ENCODE measurements around the gene GNB1L.
A peak's percentile ranks its signal among the peaks of the same experiment; 100 is the strongest.

Gene GNB1L

DNA sequence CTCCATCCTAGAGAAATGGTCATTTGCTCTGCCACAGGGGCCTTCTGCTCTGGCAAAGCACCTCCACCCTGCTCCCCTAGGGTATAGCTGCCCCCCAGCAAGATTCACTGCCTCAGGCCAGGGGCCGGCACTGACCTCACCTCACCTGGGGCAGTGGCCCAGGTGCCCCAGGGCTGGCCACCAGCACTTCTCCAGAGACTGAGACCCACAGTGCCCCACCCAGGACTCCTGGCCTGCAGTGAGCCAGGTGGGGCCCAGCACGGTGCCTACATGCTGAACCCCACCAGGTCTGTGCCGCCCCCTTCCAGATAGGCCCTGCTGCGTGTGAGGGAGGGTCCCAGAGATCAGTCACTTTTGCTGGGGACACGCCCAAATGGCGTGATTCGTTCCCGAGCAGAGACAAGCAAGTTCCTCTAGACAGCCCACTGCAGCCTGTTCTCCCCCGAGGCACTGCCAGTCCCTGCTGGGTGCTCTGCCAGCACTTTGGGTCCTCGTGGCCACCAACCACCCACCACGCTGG, 10.8 kb downstream of the GNB1L start:
- TF ChIP-seq, protein P1, sequence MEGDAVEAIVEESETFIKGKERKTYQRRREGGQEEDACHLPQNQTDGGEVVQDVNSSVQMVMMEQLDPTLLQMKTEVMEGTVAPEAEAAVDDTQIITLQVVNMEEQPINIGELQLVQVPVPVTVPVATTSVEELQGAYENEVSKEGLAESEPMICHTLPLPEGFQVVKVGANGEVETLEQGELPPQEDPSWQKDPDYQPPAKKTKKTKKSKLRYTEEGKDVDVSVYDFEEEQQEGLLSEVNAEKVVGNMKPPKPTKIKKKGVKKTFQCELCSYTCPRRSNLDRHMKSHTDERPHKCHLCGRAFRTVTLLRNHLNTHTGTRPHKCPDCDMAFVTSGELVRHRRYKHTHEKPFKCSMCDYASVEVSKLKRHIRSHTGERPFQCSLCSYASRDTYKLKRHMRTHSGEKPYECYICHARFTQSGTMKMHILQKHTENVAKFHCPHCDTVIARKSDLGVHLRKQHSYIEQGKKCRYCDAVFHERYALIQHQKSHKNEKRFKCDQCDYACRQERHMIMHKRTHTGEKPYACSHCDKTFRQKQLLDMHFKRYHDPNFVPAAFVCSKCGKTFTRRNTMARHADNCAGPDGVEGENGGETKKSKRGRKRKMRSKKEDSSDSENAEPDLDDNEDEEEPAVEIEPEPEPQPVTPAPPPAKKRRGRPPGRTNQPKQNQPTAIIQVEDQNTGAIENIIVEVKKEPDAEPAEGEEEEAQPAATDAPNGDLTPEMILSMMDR (IDR thresholded peaks at IDR 0.05; ENCODE audit: insufficient read depth, low read length), result no peak
- Histone ChIP-seq H3K27ac (replicated peaks) (peak overlapping the region; percentile 35), H3K4me3 (replicated peaks; ENCODE audit: insufficient read depth, low read length) (no peak overlapping the region), H3K27me3 (ENCODE audit: insufficient read depth, poor library complexity, severe bottlenecking) (no peaks in the 10 kb centered on the region)
- no peak for DNase-seq (ENCODE audit: low read depth in 1 of 2, low spot score in 1 of 2)

DNA sequence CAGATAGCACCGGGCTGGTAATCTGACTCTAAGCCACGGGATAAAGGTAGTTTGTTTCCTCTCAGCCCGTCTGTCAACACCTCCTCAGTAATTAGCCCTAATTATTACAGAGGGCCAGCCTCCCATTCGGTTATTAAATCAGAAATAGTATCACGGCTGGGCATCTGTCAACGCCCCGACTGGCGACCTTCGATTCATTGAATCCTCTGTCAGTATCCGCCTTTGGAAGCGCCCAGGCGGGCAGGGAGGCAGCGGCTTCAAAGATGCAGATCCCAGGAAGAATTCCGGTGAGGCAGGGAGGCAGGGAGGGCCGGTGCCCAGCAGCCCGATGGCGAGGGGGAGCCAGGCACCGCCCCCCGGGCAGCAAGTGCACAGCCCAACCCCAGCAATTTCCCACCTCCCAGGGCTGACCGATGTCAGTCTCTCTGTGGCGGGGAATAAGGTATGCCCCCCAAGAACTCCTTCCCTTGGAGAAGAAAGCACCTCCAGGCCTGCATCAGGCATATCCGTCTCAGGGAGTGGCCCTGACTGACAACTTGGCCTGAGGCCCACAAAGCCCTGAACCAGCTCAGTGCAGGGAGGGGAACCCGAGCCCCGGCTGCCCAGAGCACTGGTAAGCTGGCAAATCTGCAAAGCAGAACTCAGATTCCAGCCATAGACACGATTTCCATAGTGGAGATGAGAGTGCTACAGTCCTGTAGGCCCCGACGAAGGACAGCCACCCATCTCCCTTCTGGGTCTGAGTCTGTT, 11.4 kb downstream of the GNB1L start:
- Histone ChIP-seq H3K27ac (replicated peaks) (no peak overlapping the region), H3K4me3 (replicated peaks; ENCODE audit: insufficient read depth, low read length) (no peak overlapping the region), H3K27me3 (ENCODE audit: insufficient read depth, poor library complexity, severe bottlenecking) (no peaks in the 10 kb centered on the region)
- DNase-seq (ENCODE audit: low read depth in 1 of 2, low spot score in 1 of 2), result no peak
- TF ChIP-seq POLR2AphosphoS5 (IDR thresholded peaks at IDR 0.05; ENCODE audit: low read depth), result no peak
- no peak for TF ChIP-seq GABPA (IDR thresholded peaks at IDR 0.05; ENCODE audit: low read depth)
- TF ChIP-seq SPI1 (IDR thresholded peaks at IDR 0.05; ENCODE audit: borderline replicate concordance, low read depth), result no peak
- TF ChIP-seq, protein P2, sequence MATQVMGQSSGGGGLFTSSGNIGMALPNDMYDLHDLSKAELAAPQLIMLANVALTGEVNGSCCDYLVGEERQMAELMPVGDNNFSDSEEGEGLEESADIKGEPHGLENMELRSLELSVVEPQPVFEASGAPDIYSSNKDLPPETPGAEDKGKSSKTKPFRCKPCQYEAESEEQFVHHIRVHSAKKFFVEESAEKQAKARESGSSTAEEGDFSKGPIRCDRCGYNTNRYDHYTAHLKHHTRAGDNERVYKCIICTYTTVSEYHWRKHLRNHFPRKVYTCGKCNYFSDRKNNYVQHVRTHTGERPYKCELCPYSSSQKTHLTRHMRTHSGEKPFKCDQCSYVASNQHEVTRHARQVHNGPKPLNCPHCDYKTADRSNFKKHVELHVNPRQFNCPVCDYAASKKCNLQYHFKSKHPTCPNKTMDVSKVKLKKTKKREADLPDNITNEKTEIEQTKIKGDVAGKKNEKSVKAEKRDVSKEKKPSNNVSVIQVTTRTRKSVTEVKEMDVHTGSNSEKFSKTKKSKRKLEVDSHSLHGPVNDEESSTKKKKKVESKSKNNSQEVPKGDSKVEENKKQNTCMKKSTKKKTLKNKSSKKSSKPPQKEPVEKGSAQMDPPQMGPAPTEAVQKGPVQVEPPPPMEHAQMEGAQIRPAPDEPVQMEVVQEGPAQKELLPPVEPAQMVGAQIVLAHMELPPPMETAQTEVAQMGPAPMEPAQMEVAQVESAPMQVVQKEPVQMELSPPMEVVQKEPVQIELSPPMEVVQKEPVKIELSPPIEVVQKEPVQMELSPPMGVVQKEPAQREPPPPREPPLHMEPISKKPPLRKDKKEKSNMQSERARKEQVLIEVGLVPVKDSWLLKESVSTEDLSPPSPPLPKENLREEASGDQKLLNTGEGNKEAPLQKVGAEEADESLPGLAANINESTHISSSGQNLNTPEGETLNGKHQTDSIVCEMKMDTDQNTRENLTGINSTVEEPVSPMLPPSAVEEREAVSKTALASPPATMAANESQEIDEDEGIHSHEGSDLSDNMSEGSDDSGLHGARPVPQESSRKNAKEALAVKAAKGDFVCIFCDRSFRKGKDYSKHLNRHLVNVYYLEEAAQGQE (IDR thresholded peaks at IDR 0.05; ENCODE audit: insufficient replicate concordance, low read depth), result no peak
- TF ChIP-seq, protein P1 (IDR thresholded peaks at IDR 0.05; ENCODE audit: insufficient read depth, low read length), result no peak

DNA sequence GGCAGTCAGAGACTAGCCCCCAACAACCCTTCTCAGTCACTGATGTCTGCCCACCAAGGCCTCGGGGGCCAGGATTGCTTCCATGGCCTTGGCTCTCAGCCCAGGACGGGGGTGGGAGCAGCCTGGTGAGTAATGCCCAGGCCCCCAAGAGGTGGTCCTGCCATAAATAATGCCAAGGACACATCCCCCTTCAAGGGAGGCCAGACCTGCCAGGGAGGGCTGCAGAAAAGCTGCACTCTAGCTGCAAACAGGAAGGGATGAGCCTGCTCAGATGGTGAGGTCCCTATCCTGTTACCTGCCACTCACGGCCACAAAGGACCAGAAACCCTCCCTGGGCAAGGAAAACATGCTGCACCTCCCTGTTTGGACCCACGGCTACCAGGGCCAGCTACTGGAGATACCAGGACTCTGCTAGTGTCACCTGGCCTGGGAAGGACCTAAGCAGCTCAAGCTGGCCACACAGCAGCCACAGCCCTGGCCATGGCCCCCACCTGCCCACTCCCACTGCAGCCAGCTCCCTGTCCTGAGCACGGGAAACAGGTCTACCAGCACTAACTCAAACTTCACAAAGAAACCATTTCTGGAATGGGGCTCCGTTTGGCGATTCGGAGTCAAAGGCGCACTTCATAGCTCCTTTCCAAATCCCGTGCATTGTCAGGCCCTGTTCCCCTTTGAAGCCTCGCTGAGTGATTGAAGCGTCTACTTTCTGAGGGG, 12.1 kb downstream of the GNB1L start:
- H3K4me3 ChIP-seq (replicated peaks; ENCODE audit: insufficient read depth, low read length), result no peak overlapping the region
- TF ChIP-seq GABPA (IDR thresholded peaks at IDR 0.05; ENCODE audit: low read depth) (no peak), POLR2AphosphoS5 (IDR thresholded peaks at IDR 0.05; ENCODE audit: low read depth) (no peak), SPI1 (IDR thresholded peaks at IDR 0.05; ENCODE audit: borderline replicate concordance, low read depth) (no peak)
- TF ChIP-seq, protein P1 (IDR thresholded peaks at IDR 0.05; ENCODE audit: insufficient read depth, low read length), result no peak
- TF ChIP-seq, protein P2 (IDR thresholded peaks at IDR 0.05; ENCODE audit: insufficient replicate concordance, low read depth), result no peak
- DNase-seq (ENCODE audit: low read depth in 1 of 2, low spot score in 1 of 2), result no peak
- no peaks in the 10 kb centered on the region for H3K27me3 ChIP-seq (ENCODE audit: insufficient read depth, poor library complexity, severe bottlenecking)
- no peak overlapping the region for H3K27ac ChIP-seq (replicated peaks)
